AG20443 (cell line): Measurements from ENCODE around the gene ANXA6.
"Not testable (repeated sequence)": the region's sequence is repeated elsewhere in the genome, so short reads cannot be mapped to it uniquely, and the experiment has no call there.

ENCODE experiments used
- DNase-seq: peaks from one replicate; pipeline ENCODE4 v3.0.0; 2012; ENCODE audit warnings: low spot score, mixed read lengths

The ANXA6 gene

GRCh38 chr5:151181818-151182523 lies 24.4 kb upstream of the ANXA6 start:
- DNase-seq, result no peak

- no peak for DNase-seq
Measured at GRCh38 chr5:151180291-151180690, 22.7 kb upstream of the ANXA6 start.

DNA sequence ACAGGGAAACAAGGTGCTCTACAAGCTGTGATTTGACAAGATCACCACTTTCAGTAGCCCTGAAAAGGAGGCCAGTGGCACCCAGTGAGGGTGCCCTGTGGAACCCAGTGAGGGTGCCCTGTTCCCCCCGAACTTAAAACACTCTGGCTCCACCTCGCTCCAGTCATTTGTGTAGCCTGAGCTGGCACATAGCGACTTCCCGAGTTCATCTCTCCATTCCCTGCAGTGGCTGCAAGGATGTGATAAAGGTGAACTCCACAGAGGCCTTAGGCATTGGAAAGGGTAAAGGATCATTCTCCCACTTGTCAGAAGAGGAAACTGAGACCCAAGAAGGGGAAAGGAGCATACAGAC lies 21.9 kb upstream of the ANXA6 start:
- DNase-seq, result no peak

- no peak for DNase-seq
Measured at GRCh38 chr5:151178777-151179488, 21.4 kb upstream of the ANXA6 start.

GRCh38 chr5:151178372-151178771 lies 20.8 kb upstream of the ANXA6 start:
- no peak for DNase-seq

- not testable (repeated sequence) for DNase-seq
Measured at GRCh38 chr5:151176268-151176667, 18.7 kb upstream of the ANXA6 start.

- peak; percentile 86 for DNase-seq
Measured at GRCh38 chr5:151174612-151175101, 17.1 kb upstream of the ANXA6 start.

DNA sequence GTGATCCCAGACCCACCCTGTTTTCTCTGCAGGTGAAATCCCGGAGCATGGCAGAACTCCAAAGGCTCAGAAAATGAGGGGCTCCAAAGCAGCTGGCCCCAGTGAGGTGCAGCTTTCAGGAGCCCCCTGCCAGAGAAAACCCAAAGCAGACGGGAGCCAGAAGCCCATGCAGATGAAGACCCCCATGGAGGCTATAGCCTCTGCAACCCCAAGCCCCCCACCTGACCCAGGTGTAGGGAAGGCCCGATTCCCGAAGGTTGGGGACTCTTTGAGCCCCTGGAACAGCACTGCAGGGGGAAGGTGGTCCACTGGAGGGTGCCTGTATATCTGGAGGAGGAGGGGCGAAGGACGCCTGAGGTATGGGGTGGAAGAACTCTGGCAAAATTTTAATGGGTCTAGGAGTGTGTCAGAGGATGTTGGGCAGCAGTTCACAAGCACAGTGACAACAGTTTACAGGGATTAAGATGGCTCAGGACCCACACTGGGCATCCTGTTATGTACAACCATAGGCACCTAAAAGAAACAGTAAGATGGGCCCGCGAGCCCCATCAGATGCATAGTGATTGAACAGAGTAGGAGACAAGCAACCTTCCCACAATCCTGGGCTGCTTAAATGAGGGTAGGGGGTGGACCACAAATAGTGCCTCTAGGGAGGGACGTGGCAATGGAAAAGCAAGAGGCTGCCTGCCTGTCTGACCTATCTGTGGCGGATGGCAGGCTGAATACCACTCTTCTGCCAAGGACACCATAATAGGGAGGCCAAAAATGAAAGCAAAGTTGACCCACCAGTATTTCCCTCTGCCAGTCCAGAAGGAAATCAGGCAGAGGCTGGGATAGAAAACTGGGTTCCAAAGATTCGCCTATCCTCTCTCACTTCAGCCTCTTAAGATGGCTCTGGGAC lies 16.4 kb upstream of the ANXA6 start:
- DNase-seq, result no peak

- DNase-seq, result no peak
Measured at GRCh38 chr5:151171529-151171928, 13.9 kb upstream of the ANXA6 start.

DNA sequence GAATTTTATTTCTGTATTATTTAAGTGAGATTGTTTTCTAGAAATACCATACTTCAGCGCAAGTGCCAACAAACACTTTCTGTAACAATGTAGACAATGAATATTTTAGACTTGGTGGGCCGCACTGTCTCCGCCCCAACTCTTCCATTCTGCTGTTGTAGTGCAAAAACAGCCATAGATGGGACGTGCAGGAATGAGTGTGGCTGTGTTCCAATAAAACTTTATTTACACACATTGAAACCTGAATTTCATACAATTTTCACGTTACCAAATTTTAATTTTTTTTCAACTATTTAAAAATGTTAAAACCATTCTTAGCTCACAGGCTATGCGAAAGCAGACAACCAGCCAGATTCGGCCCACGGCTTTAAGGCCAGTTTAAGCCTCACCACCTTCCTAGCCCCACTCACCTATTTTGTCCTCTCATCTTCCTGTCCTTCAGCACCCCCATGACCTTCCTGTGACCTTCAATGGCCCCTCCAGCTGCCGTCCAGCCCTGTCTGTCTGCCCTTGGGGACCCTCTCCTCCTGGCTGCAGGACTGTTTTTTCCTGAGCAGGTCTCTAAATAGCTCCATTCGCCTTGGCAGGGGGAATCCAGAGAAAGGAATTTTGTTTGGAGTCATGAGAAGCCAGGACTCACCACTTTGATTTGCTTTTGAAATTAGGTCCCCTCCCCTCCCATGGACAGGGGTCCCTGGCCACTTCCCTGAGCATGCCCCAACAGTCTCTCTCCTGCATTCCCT lies 11.2 kb upstream of the ANXA6 start:
- DNase-seq, result no peak

DNA sequence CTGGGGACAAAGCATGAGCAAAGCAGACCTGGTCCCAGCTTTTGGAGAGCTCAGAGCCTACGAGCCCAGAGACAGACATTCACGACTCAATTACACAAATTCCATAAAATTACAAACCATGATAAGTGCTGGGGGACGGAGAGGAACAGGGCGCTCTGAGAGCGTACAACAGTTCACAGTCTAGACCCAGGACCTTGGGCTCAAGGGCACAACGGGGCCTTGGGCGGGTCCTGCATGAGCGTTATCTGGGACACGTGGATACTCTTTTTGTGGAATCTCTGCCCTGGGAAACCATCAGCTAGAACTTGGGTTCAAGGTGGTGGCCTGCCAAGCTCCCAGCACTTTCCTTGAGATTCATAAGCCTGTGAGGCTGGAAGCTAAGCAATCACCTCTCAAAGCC lies 9.4 kb upstream of the ANXA6 start:
- DNase-seq, result no peak

DNA sequence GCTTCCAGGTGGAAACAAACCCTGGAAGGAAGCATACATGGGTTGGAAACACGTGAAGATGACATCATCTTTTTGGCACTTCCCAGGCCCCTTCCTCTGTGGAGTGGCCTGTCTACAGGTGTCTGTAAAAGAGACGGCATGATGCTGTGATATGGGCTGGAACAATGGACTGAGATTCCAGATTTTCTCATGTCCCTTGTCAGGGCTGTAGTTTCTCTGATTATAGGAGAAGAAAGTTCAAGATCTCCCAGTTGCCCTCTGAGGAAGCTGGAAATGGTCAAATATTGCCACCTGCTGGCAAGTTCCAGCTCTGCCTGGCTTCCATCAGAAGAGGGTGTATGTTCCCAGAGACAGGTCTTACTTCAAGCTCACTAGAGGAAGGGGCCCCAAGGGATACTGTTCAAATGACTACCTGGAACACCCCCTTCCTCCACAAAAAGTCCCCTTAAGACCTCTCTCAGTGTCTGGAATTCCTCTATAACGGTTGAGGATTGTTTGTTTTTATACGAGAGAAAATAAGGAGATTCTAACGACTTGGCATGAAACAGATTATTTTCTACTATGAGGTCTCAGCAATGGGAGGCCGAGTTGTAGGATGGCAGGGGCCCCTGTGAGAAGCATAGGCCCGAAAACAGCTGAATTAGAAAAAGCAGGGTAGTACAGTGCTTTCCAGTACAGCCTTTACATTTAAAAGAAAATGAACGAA lies 7.3 kb upstream of the ANXA6 start:
- peak; percentile 82 for DNase-seq

DNA sequence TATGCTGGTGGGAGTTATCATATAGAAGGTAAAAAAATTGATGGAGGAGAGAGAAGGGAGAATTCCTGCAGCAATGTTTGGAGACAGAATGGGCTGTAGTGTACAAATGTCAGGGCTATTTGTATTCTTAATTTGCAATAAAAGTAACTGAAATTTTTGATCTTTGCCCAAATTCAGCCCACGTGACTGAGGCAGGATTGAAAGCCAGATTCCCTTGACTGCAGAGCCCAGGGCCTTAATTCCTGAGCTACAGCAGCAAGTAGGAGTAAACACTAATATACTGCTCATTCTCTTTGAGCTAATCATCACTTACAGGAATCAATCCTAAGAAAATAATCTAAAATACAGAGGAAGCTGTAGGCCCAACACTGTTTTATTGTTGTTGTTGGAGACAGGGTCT lies 5.2 kb upstream of the ANXA6 start:
- peak; percentile 38 for DNase-seq

DNA sequence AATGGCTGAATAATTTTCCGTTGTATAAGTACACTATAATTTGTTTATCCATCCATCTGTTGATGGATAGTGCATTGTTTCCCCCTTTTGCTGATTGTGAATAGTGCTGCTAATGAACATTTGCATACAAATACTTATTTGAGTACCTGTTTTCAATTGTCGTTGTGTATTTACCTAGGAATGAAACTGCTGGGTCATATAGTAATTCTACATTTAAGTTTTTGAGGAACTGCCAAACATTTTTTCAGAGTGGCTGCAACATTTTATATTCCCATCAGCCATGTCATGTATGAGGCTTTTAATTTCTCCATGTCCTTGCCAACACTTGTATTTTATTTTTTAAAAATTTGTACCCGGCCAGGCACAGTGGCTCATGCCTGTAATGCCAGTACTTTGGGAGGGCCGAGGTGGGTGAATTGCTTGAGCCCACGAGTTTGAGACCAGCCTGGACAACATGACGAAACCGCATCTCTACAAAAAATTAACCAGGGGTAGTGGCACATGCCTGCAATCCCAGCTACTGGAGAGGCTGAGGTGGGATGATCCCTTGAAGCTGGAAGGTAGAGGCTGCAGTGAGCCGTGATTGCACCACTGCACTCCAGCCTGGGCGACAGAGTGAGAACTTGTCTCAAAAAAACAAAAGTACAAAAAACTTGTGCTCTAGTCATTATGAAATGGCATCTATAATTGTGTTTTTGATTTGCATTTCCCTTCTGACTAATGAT lies 2.2 kb upstream of the ANXA6 start:
- no peak for DNase-seq

DNA sequence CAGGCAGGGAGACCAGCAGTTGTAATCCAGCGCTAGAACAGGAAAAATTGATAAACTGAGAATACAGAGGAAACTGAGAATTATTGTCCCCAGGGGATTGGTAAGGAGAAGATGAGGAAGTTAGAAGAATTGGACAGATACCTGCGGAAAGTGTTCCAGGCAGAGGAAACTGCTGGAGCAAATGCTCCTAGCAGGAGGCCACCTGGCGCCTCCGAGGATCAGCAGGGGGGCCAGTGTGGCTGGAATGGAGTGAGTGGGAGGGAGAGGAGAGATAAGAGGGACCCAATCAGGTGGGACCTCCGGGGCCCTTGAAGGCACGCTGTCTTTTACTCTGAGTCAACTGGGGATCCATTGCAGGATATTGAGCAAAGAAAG lies 695 bp upstream of the ANXA6 start:
- no peak for DNase-seq

GRCh38 chr5:151156507-151157420 lies 815 bp downstream of the ANXA6 start:
- DNase-seq, result peak; percentile 43

- peak; percentile 64 for DNase-seq
Measured at GRCh38 chr5:151155775-151156506, 1.6 kb downstream of the ANXA6 start.

GRCh38 chr5:151154931-151155774 lies 2.4 kb downstream of the ANXA6 start:
- no peak for DNase-seq
